ES-I3 (cell line): ENCODE results near the gene IFNA21.
"Not testable (repeated sequence)": the region's sequence is repeated elsewhere in the genome, so short reads cannot be mapped to it uniquely, and the experiment has no call there.

ENCODE experiments used
- H3K36me3 ChIP-seq: 2 replicates; pipeline ENCODE4 v1.6.1; 2013; ENCODE audit warnings: mild to moderate bottlenecking, low read length, control low read depth, moderate library complexity; ENCODE audit not compliant: insufficient read depth
- H3K4me1 ChIP-seq: 2 replicates; pipeline ENCODE4 v1.6.1; 2013; ENCODE audit warnings: mild to moderate bottlenecking, control low read depth, low read length; ENCODE audit not compliant: insufficient read depth
- H3K9ac ChIP-seq: 2 replicates; pipeline ENCODE4 v1.6.1; 2013; ENCODE audit warnings: low read depth, mild to moderate bottlenecking, low read length, moderate library complexity
- H3K9me3 ChIP-seq: 2 replicates; pipeline ENCODE4 v1.6.1; 2013; ENCODE audit warnings: mild to moderate bottlenecking, low read length, moderate library complexity; ENCODE audit not compliant: control insufficient read depth, insufficient read depth

Gene IFNA21

DNA sequence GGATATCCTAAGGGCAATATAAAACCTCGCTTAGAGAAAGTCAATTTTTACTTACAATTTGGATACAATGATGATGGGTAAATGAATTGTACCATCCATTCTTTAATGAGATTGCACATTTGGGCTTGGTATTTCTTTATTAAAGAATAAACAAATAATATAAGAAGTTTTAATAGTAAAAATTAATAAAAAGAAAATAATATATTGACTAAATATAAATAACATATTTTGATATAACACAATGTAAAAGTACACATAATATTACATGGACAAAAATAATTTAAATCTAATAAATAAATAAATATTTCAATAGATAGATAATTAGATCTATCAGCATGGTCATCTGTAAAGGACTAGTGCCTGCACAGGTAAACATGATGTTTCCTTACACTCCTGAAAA is 944 bp downstream of the IFNA21 start:
- Histone ChIP-seq H3K36me3 (no peaks in the 10 kb centered on the region), H3K9ac (no peak overlapping the region), H3K4me1 (no peaks in the 10 kb centered on the region), H3K9me3 (no peaks in the 10 kb centered on the region)

DNA sequence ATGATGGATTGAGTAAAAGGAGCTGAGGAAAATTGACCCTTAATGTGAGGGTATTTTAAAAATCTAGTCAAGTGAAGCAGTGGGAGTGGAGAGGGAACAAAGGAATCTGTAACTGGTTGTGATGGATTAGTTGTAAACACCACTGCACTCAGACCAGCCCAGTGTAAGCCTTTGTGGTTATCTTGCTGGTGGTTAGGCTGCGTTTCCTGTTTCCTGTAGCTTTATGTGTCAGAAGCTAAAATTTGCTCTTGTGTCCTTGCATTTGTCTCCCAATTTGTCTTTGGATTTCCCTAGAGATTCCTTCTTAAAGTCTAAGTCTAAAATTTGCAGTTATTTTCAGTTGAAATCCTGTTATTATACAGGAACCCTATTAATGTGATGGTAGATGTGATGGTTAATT is 6.3 kb downstream of the IFNA21 start:
- no peaks in the 10 kb centered on the region for H3K4me1 ChIP-seq
- H3K9ac ChIP-seq = no peak overlapping the region
- H3K36me3 ChIP-seq = no peaks in the 10 kb centered on the region
- no peaks in the 10 kb centered on the region for H3K9me3 ChIP-seq

DNA sequence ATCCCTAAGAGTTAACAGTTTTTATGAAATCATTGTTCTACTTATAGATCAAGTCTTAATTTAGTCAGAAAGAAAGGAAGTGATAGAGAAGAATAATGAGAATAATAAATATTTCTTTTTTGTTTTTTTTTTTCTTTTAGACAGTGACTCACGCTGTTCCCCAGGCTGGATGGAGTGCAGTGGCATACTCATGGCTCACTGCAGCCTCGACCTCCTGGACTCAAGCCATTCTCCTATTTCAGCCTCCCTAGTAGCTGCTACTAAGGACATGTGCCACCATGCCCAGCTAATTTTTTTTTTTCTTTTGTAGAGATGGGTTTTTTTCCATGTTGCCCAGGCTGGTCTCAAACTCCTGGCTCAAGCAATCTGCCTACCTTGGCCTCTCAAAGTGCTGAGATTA is 11.0 kb downstream of the IFNA21 start:
- H3K9me3 ChIP-seq = no peaks in the 10 kb centered on the region
- H3K4me1 ChIP-seq = peaks cover 2% of the 10 kb centered on the region; the same call in 1 of the 2 replicates
- H3K9ac ChIP-seq = no peak overlapping the region
- no peaks in the 10 kb centered on the region for H3K36me3 ChIP-seq

DNA sequence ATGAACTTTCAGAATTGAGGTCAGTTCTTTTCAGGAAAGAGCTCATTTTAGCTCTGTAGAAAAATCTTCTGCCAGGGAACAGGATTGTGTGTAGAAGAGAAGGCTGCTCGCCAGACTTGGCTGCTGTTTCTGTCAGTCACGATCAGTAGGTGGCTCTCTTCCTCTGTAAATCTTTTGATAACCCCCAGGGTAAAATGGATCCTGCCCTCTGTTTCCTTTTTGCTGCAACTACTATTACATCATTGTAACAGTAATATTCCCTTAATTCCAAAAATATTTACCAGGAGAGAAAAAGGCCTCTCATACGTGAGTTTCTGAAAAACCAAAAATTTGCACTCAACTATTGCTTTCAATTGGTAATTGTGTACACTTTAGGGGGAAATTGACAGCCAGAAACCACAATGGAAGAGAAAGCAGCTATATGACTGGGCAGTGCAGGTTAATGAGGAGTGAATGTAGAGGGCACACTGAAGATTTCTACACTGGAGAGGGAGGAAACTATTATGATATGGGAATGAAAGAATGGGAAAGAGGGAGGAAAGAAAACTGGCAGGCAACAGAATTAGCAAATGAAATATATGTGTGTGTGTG is 12.3 kb downstream of the IFNA21 start:
- Histone ChIP-seq H3K36me3 (no peaks in the 10 kb centered on the region), H3K9ac (peak overlapping the region; percentile 11; the same call in 1 of the 2 replicates), H3K9me3 (no peaks in the 10 kb centered on the region), H3K4me1 (peaks cover 2% of the 10 kb centered on the region; the same call in 1 of the 2 replicates)

DNA sequence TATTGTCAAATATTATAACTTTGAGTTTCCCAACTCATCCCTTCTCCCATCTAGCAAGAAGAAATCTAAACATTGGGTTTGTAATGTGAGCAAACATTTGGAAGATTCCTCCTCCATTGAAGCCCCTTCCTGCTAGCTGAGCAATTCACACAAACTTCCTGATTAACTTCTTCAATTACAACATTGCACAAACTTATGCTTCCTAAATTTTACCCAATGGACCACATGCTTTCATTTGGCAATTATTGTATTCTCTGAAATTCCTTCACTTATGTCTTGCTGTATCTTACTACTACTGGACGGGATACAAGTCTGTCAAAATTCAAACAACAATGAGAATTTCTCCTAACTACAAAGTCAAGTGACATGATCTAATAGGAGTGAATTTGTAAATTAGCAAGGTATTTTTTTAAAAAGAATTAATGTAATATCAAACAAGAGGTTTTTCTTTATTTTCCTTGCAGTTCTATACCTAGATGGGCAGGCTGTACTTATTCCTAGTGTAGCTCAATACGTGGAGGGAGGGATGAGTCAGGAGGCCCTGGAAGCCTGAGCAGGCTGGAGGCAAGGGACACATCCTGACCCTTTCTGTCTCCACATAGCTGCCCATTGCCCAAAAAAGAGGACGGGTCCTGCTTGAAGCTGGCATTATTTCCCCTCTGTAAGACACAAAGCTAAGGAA is 13.0 kb downstream of the IFNA21 start:
- H3K4me1 ChIP-seq = peaks cover 2% of the 10 kb centered on the region; the same call in 1 of the 2 replicates
- H3K9ac ChIP-seq = peak overlapping the region; percentile 11; the same call in 1 of the 2 replicates
- H3K36me3 ChIP-seq = no peaks in the 10 kb centered on the region
- H3K9me3 ChIP-seq = no peaks in the 10 kb centered on the region; the same call in 1 of the 2 replicates

DNA sequence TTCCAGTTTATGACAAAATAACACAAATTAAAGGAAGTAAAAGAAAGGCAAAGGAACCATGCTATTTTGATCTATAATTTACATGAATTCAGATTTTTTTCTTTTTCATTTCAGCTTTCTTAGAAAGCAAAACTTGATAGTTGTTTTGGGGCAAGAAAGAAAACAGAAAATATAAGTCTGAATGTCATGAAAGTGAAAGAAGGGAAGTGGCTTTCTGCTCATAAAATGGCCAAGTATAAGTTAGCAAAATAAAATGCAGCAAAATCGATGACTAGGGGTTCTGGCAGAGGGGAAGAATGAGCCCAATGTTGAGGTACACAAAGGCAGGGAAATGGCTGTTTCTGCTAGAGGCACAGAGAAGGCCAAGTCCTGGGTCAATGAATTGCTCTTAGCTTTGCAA is 21.9 kb downstream of the IFNA21 start:
- no peaks in the 10 kb centered on the region for H3K36me3 ChIP-seq
- no peaks in the 10 kb centered on the region; the same call in 1 of the 2 replicates for H3K9me3 ChIP-seq
- no peak overlapping the region for H3K9ac ChIP-seq
- H3K4me1 ChIP-seq = no peaks in the 10 kb centered on the region

DNA sequence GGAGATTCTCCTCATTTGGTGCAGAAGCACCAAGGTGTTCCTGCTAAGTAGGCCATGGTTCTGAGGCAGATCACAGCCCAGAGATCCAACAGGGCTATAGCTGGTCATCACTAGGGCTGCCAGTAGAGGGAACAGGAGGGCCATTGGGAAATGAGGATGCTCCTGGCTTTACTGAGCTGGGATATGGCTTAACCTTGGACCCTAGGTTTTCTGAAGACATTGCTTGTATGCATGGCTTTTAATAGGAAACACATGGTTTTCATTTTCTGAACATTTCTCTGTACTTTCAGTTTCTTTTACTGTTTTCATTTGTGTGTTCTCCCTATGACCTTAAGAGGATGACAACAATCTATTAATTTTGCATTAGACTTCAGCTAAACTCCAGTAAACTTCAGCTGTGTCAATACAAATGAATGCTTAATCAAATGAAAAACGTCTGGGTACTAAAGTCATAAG is 25.0 kb downstream of the IFNA21 start, which contains the start of gene IFNW1:
IFNW1 (minus strand) TSS at position 406 of the 456 bp plus-strand sequence; CDS start at position 144, 262 bp downstream.
- H3K9me3 ChIP-seq = no peaks in the 10 kb centered on the region
- H3K36me3 ChIP-seq = no peaks in the 10 kb centered on the region
- no peak within 1 kb of the TSS for H3K9ac ChIP-seq
- H3K4me1 ChIP-seq = no peaks in the 10 kb centered on the region

DNA sequence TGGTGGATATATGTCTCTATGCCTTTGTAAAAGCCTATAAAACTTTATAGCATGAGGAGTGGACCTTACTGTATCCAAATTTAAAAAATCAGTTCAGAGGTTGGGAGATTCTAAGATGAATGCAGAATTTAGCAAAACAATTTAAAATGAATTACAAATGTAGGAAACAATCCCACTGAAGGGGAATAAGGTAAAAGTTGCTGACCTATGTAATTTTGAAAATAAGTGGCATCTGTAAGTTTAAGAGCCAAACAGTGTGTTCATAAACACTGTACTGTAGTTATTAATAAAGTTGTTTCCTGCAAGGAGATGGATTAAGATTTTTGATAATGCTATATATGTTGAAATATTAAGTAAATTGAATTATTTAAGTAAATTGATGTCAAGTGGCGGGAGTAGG is 29.4 kb downstream of the IFNA21 start:
- Histone ChIP-seq H3K4me1 (no peaks in the 10 kb centered on the region), H3K9me3 (no peaks in the 10 kb centered on the region), H3K9ac (no peak overlapping the region), H3K36me3 (no peaks in the 10 kb centered on the region)

DNA sequence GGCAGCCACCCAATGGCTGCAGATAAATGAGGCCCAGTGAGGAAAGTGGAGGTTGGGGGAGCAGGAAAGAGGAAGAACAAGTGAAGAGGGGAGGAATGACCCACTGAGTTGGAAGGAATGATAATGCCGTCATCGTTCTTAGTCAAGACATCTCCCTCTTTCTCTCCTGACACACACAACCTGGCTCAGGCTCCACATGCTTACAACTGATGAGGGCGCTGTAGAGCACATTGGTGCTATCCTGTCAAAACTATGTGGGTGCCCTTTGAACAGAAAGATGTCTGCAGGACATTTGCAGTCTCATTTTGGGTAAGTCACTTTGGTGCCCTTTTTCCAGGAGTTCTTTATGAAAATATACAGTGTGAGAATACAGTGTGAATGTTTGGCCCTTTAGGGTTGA is 30.7 kb downstream of the IFNA21 start:
- H3K9me3 ChIP-seq = no peaks in the 10 kb centered on the region
- no peaks in the 10 kb centered on the region for H3K36me3 ChIP-seq
- H3K4me1 ChIP-seq = no peaks in the 10 kb centered on the region
- no peak overlapping the region for H3K9ac ChIP-seq

DNA sequence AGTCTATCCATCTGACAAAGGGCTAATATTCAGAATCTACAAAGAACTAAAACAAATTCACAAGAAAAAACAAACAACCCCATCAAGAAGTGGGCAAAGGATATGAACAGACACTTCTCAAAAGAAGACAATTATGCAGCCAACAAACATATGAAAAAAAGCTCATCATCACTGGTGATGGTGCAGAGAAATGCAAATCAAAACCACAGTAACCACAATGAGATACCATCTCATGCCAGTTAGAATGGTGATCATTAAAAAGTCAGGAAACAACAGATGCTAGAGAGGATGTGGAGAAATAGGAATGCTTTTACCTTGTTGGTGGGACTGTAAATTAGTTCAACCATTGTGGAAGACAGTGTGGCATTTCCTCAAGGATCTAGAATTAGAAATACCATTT is 38.3 kb downstream of the IFNA21 start:
- H3K9me3 ChIP-seq, H3K4me1 ChIP-seq, H3K9ac ChIP-seq, H3K36me3 ChIP-seq: not testable (repeated sequence)

DNA sequence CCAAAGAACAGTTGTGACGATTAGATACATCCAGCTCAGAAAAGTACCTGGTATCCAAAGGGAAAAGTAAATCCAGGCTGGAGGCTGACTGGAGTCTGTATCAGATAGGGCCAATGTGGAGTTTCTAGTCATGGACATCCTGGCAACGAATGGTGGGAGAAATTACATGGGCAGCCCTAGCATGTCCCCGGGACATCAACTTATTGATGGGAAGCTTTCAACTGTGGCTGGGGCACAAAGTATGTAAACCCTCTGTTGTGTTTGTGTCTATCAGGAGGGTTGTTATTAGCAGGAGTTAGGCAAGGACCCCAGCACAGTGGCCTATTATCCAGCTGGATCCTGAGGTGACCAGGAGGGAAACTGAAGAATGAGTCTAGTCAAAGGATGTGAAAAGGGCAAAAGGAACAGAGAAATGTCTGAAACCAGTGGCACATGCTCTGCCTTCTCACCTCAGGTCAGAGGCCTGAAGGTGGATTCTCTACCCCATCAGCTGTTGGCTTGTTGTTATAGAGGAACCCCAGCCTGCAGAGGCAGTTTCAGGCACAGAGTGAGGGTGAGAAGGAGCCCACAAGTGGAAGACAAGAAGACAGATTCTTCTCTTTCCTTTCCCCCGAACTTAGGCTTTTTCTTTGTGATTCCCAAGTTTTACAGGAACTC is 44.7 kb downstream of the IFNA21 start:
- H3K9me3 ChIP-seq = no peaks in the 10 kb centered on the region
- no peak overlapping the region for H3K9ac ChIP-seq
- no peaks in the 10 kb centered on the region for H3K4me1 ChIP-seq
- H3K36me3 ChIP-seq = no peaks in the 10 kb centered on the region

DNA sequence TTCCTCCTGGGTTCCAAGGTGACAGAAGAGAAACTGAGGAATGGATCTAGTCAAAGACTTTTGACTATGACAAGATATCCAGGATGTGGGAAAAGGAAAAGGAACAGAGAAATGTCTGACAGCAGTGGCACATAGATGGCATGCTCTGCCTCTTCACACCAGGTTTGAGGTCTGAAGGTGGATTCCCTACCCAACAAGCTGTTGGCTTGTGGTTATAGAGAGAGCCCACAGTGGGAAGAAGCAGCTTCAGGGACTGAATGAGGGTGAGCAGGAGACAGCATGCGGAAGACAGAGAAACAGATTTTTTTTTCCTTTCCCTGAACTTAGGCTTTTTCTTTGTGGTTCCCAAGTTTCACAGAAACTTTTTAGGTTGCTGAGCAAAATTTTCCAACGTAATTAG is 45.4 kb downstream of the IFNA21 start:
- Histone ChIP-seq H3K9me3 (no peaks in the 10 kb centered on the region), H3K9ac (no peak overlapping the region), H3K36me3 (no peaks in the 10 kb centered on the region), H3K4me1 (no peaks in the 10 kb centered on the region)

DNA sequence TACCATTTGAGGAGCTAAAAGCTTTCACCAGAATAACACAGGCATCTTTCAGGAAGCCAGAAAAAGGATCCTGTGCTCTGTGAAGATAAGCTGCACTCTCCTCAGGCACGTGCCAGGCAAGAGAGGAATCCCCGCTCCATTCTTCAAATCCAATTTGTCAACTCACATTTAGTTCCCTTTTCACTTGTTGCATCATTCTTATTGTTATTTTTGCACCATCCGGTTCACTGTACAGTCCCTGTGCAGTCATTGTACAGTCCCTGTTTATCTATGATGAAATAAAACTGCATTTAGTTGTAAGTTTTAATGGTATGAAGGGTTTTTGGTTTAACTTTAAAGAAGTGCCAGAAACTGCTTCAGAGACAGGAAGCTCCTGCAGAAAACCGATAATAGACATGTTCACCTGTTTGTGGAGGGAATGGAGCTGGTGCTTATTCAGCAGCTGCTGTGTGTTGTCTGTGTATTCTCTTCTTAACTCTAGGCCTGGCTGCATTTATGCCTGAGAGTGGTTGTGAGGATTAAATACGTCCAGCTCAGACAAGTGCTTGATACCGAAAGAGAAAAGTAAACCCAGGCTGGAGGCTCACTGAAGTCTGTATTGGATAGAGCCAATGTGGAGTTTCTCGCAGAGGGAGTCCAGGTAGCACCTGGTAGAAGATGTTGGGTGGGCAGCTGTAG is 47.2 kb downstream of the IFNA21 start:
- Histone ChIP-seq H3K4me1 (no peaks in the 10 kb centered on the region), H3K9me3 (no peaks in the 10 kb centered on the region), H3K36me3 (no peaks in the 10 kb centered on the region), H3K9ac (no peak overlapping the region)
